AG09319 (cell line): ENCODE data around the gene CDK8.

Experiments used
- DNase-seq: peaks from one replicate; pipeline ENCODE4 v3.0.0-alpha.2; 2010; ENCODE audit warnings: low read depth; ENCODE audit errors: extremely low read depth
- CTCF ChIP-seq: IDR thresholded peaks from 2 replicates; pipeline ENCODE4 v1.5.1; 2011; ENCODE audit warnings: low read depth, mild to moderate bottlenecking, inconsistent platforms, low read length, moderate library complexity

The CDK8 gene

GRCh38 chr13:26299168-26299750, 45.3 kb downstream of the CDK8 start:
- TF ChIP-seq CTCF = no peak
- DNase-seq = no peak

- no peak for DNase-seq
- TF ChIP-seq CTCF = no peak
Observed at GRCh38 chr13:26300140-26300539, 46.2 kb downstream of the CDK8 start.

- no peak for TF ChIP-seq CTCF
- DNase-seq = no peak
Observed at GRCh38 chr13:26305676-26306075, 51.7 kb downstream of the CDK8 start.

DNA sequence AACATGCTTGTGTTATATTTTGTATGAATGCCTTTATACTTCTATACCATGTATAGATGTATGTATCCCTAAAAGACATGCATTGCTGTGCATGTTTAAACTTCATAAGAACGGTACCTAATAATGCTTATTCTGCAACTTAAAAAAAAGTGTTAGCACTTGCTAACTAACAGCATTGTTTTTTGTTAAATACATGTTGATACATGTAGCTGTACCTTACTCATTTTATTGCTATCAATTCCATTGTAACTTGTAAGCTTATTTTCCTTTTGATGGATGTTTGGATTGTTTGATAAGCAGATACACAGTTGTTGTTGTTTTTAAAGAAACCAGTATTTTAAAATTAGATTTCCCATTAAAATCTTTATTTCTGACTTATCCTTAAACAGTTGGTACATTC, 53.8 kb downstream of the CDK8 start:
- no peak for DNase-seq
- TF ChIP-seq CTCF = no peak

GRCh38 chr13:26308250-26308649, 54.3 kb downstream of the CDK8 start:
- TF ChIP-seq CTCF = no peak

DNA sequence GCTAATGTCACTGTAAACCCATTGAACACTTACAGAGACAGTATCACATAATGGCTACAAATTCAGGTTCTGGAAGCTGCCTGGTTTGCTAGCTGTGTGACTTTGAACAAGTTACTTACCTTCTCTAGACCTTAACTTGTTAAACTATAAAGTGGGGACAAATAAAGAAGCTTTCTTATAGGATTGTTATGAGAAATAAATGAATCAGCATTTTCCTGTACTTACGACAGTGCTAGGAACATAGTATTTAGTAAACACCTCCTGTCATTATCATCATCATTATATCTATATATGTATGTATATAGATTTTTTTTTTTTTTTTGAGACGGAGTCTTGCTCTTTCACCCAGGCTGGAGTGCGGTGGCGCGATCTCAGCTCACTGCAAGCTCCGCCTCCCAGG, 54.9 kb downstream of the CDK8 start:
- no peak for TF ChIP-seq CTCF
- DNase-seq = no peak

More at GRCh38 chr13:26308250-26308649, 54.3 kb downstream of the CDK8 start:
- DNase-seq = no peak

GRCh38 chr13:26310003-26310402, 56.1 kb downstream of the CDK8 start:
- DNase-seq = no peak
- no peak for TF ChIP-seq CTCF
